HG03378 (cell line): ENCODE measurements around the gene OSGIN1.

Experiments used
- ATAC-seq: cut with Tn5 transposase; IDR thresholded peaks from one replicate; pipeline ENCODE4 v1.9.1; 2021; ENCODE audit warnings: mild to moderate bottlenecking, moderate library complexity; ENCODE audit not compliant: unreplicated experiment

OSGIN1 gene

GRCh38 chr16:83952940-83953795 lies at the start of gene OSGIN1:
OSGIN1 (plus strand) TSS chr16:83953240; CDS start chr16:83957672, 4,432 bp downstream.
- ATAC-seq, result peak; percentile 68

- no peak for ATAC-seq
These were observed 49.3 kb upstream of the OSGIN1 start for GRCh38 chr16:83903751-83904150.

GRCh38 chr16:83906683-83907082 lies 46.4 kb upstream of the OSGIN1 start:
- ATAC-seq, result no peak

- no peak for ATAC-seq
These were observed 45.9 kb upstream of the OSGIN1 start for GRCh38 chr16:83907111-83907510.

GRCh38 chr16:83907631-83908250 lies 45.3 kb upstream of the OSGIN1 start:
- ATAC-seq, result no peak

- ATAC-seq, result no peak
These were observed 44.2 kb upstream of the OSGIN1 start for GRCh38 chr16:83908798-83909197.

GRCh38 chr16:83911290-83911689 lies 41.8 kb upstream of the OSGIN1 start:
- ATAC-seq, result no peak

GRCh38 chr16:83912519-83913244 lies 40.4 kb upstream of the OSGIN1 start:
- no peak for ATAC-seq

GRCh38 chr16:83913245-83913633 lies 39.8 kb upstream of the OSGIN1 start:
- ATAC-seq, result no peak

GRCh38 chr16:83914091-83914710 lies 38.8 kb upstream of the OSGIN1 start:
- ATAC-seq, result no peak

GRCh38 chr16:83915081-83915480 lies 38.0 kb upstream of the OSGIN1 start:
- no peak for ATAC-seq

GRCh38 chr16:83915491-83915890 lies 37.5 kb upstream of the OSGIN1 start:
- ATAC-seq, result no peak

GRCh38 chr16:83917152-83918120 lies 35.6 kb upstream of the OSGIN1 start:
- no peak for ATAC-seq

GRCh38 chr16:83920894-83921491 lies 32.0 kb upstream of the OSGIN1 start:
- no peak for ATAC-seq

- ATAC-seq, result no peak
These were observed 29.3 kb upstream of the OSGIN1 start for GRCh38 chr16:83923581-83924365.

GRCh38 chr16:83924686-83925085 lies 28.4 kb upstream of the OSGIN1 start:
- no peak for ATAC-seq

GRCh38 chr16:83925095-83925905 lies 27.7 kb upstream of the OSGIN1 start:
- no peak for ATAC-seq
